Measurements from ENCODE around the gene GAB2. TPM values are rescaled to one million over a fixed set of nuclear protein-coding genes. Genes with fewer than 3 reads are reported as not detected.

The GAB2 gene
- total RNA-seq, 2 experiments from 2014 or later, result 10.7 to 11.9 TPM

- ChIA-PET POLR2A (no interaction called here), CTCF (no interaction called here)
- H3K27ac Mint-ChIP-seq, result no peak overlapping the region
- Histone ChIP-seq H3K36me3 (ENCODE audit: insufficient read depth, low read length) (no peaks in the 10 kb centered on the region), H3K4me1 (ENCODE audit: insufficient read depth, low read length) (peaks cover 9% of the 10 kb centered on the region), H3K27me3 (ENCODE audit: control insufficient read depth in 1 of 2, insufficient read depth in 2 of 2, low read length in 2 of 2) (no peaks in the 10 kb centered on the region), H3K4me3 (ENCODE audit: low read length) (no peak overlapping the region), H3K27ac (ENCODE audit: low read depth in 1 of 2, low read length in 2 of 2) (no peak overlapping the region), H3K9me3 (ENCODE audit: control insufficient read depth in 1 of 2, insufficient read depth in 1 of 2, low read length in 2 of 2) (no peaks in the 10 kb centered on the region)
- no peaks in the 10 kb centered on the region for H3K36me3 Mint-ChIP-seq (ENCODE audit: low read depth)
- peaks cover 3% of the 10 kb centered on the region for H3K9me3 Mint-ChIP-seq
- DNase-seq (no peak), ATAC-seq (ENCODE audit: poor library complexity) (no peak)
- no peak overlapping the region for H3K4me3 Mint-ChIP-seq
- no peaks in the 10 kb centered on the region for H3K27me3 Mint-ChIP-seq
- no peak for TF ChIP-seq CTCF (IDR thresholded peaks at IDR 0.05)
- intact Hi-C loops (cut with DNase I, micrococcal nuclease), result no loop called here
- peaks cover 26% of the 10 kb centered on the region for H3K4me1 Mint-ChIP-seq (ENCODE audit: low read depth)
Observed at GRCh38 chr11:78293536-78293935, 124.1 kb downstream of the GAB2 start.

GRCh38 chr11:78292109-78292803 lies 125.4 kb downstream of the GAB2 start:
- H3K9me3 ChIP-seq (ENCODE audit: control insufficient read depth in 1 of 2, insufficient read depth in 1 of 2, low read length in 2 of 2), result no peaks in the 10 kb centered on the region
- no peaks in the 10 kb centered on the region for H3K36me3 Mint-ChIP-seq (ENCODE audit: low read depth)
- H3K27me3 ChIP-seq (ENCODE audit: control insufficient read depth in 1 of 2, insufficient read depth in 2 of 2, low read length in 2 of 2), result no peaks in the 10 kb centered on the region
- ChIA-PET CTCF (interaction anchor here (1.5 kb wide), 1 partner anchor 98 kb away, joined by 3 read pairs; no protein-coding TSS in a partner anchor), POLR2A (no interaction called here)
- no peak overlapping the region for H3K4me3 ChIP-seq (ENCODE audit: low read length)
- peaks cover 9% of the 10 kb centered on the region for H3K4me1 ChIP-seq (ENCODE audit: insufficient read depth, low read length)
- peak overlapping the region; percentile 22 for H3K27ac Mint-ChIP-seq
- TF ChIP-seq CTCF (IDR thresholded peaks at IDR 0.05), result no peak
- H3K9me3 Mint-ChIP-seq, result peaks cover 4% of the 10 kb centered on the region
- H3K4me3 Mint-ChIP-seq, result no peak overlapping the region
- H3K4me1 Mint-ChIP-seq (ENCODE audit: low read depth), result peaks cover 26% of the 10 kb centered on the region
- ATAC-seq (ENCODE audit: poor library complexity) (no peak), DNase-seq (peak in 3 of 14 experiments; percentile 39 to 50 (median 48))
- intact Hi-C loops (cut with DNase I, micrococcal nuclease), result no loop called here
- no peaks in the 10 kb centered on the region for H3K27me3 Mint-ChIP-seq
- no peaks in the 10 kb centered on the region for H3K36me3 ChIP-seq (ENCODE audit: insufficient read depth, low read length)
- H3K27ac ChIP-seq (ENCODE audit: low read depth in 1 of 2, low read length in 2 of 2), result no peak overlapping the region

- H3K4me1 ChIP-seq (ENCODE audit: insufficient read depth, low read length), result peaks cover 9% of the 10 kb centered on the region
- intact Hi-C loops (cut with DNase I, micrococcal nuclease), result no loop called here
- Mint-ChIP-seq H3K27me3 (no peaks in the 10 kb centered on the region), H3K4me1 (ENCODE audit: low read depth) (peaks cover 26% of the 10 kb centered on the region), H3K36me3 (ENCODE audit: low read depth) (no peaks in the 10 kb centered on the region), H3K4me3 (no peak overlapping the region), H3K27ac (no peak overlapping the region), H3K9me3 (peaks cover 4% of the 10 kb centered on the region)
- CTCF ChIA-PET, result interaction anchor here (1.5 kb wide), 1 partner anchor 98 kb away, joined by 3 read pairs; no protein-coding TSS in a partner anchor
- H3K27ac ChIP-seq (ENCODE audit: low read depth in 1 of 2, low read length in 2 of 2), result no peak overlapping the region
- no peak overlapping the region for H3K4me3 ChIP-seq (ENCODE audit: low read length)
- no peaks in the 10 kb centered on the region for H3K9me3 ChIP-seq (ENCODE audit: control insufficient read depth in 1 of 2, insufficient read depth in 1 of 2, low read length in 2 of 2)
- DNase-seq (no peak), ATAC-seq (ENCODE audit: poor library complexity) (no peak)
- no peak for TF ChIP-seq CTCF (IDR thresholded peaks at IDR 0.05)
- POLR2A ChIA-PET, result no interaction called here
- H3K27me3 ChIP-seq (ENCODE audit: control insufficient read depth in 1 of 2, insufficient read depth in 2 of 2, low read length in 2 of 2), result no peaks in the 10 kb centered on the region
- no peaks in the 10 kb centered on the region for H3K36me3 ChIP-seq (ENCODE audit: insufficient read depth, low read length)
Observed at GRCh38 chr11:78291503-78292108, 126.0 kb downstream of the GAB2 start.

Measured in CD4-positive, alpha-beta T cell (primary cell).